Measurements from ENCODE around the gene DCST2.
A peak's percentile ranks its signal among the peaks of the same experiment; 100 is the strongest.

Gene DCST2

GRCh38 chr1:155008015-155008941, 25.3 kb downstream of the DCST2 start:
- no peak for FAIRE-seq

- FAIRE-seq: no peak
These were observed 26.2 kb downstream of the DCST2 start for GRCh38 chr1:155007251-155007828.

- peak; percentile 96 for FAIRE-seq
These were observed 26.9 kb downstream of the DCST2 start for GRCh38 chr1:155006601-155007101.

GRCh38 chr1:155005076-155006011, 28.2 kb downstream of the DCST2 start:
- FAIRE-seq: no peak

- no peak for FAIRE-seq
These were observed 29.1 kb downstream of the DCST2 start for GRCh38 chr1:155004352-155005075.

- FAIRE-seq: no peak
These were observed 29.7 kb downstream of the DCST2 start for GRCh38 chr1:155003766-155004351.

GRCh38 chr1:155003227-155003765, 30.3 kb downstream of the DCST2 start:
- FAIRE-seq: no peak

- FAIRE-seq: no peak
These were observed 30.9 kb downstream of the DCST2 start, which contains the start of gene ZBTB7B for GRCh38 chr1:155002464-155003226. Gene ZBTB7B, plus strand, starts transcription at chr1:155002802. Its CDS starts 11,859 bp downstream, at chr1:155014661.

- peak; percentile 90 for FAIRE-seq
These were observed 31.7 kb downstream of the DCST2 start for GRCh38 chr1:155001675-155002463.

- FAIRE-seq: no peak
These were observed 32.2 kb downstream of the DCST2 start for GRCh38 chr1:155001425-155001674.

- FAIRE-seq: peak; percentile 41
These were observed 32.7 kb downstream of the DCST2 start for GRCh38 chr1:155000726-155001424.

- FAIRE-seq: no peak
These were observed 33.2 kb downstream of the DCST2 start for GRCh38 chr1:155000411-155000725.

- no peak for FAIRE-seq
These were observed 33.8 kb downstream of the DCST2 start for GRCh38 chr1:154999571-155000410.

GRCh38 chr1:154998818-154999570, 34.6 kb downstream of the DCST2 start:
- peak; percentile 93 for FAIRE-seq

- FAIRE-seq: no peak
These were observed 35.3 kb downstream of the DCST2 start for GRCh38 chr1:154998201-154998780.

- no peak for FAIRE-seq
These were observed 36.4 kb downstream of the DCST2 start for GRCh38 chr1:154996966-154997701.

Data from G401.6 (cell line).